ENCODE data around the gene NCMAP. TPM values are rescaled to one million over a fixed set of nuclear protein-coding genes. Genes with fewer than 3 reads are reported as not detected.

The NCMAP gene
- total and polyA plus RNA-seq, 7 donors = 0.04 to 0.14 (median 0.06) TPM; not detected in 4

DNA sequence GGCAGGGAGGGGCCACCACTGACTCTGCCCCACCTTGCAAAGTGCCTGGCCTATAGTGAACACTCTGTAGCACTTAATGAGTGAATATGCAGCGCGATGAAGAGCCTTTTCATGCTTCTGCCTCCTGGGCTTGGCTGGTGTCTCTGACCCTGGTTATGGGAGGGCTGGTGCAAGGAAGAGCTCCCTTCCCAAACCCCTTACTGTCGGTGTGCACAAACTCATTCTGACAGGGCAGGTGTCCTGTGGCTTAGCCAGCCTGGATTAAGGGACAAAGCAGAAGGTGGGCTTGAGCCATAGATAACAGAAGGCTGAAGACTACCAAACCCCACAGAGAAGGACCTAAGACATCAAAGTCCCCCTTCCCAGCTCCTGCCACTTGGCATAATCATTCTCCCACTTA is 2.0 kb upstream of the NCMAP start:
- intact Hi-C loops (cut with DNase I) = loop anchor here in 1 of 2 donors (5.0 kb wide), 1 partner anchor 83 kb away; no protein-coding TSS in a partner anchor
- DNase-seq (no peak), ATAC-seq (no peak)
- no peak for TF ChIP-seq CTCF (IDR thresholded peaks at IDR 0.05)
- Histone ChIP-seq H3K27ac (no peak overlapping the region), H3K27me3 (ENCODE audit: insufficient read depth in 3 of 3, low read length in 2 of 3) (peaks cover 0 to 43% (median 8%) of the 10 kb centered on the region in 3 donors), H3K4me1 (peaks cover 3% of the 10 kb centered on the region), H3K36me3 (ENCODE audit: insufficient read depth in 1 of 2, low read depth in 1 of 2) (no peaks in the 10 kb centered on the region), H3K4me3 (no peak overlapping the region), H3K9me3 (no peaks in the 10 kb centered on the region)
- WGBS, 3 donors = 83 to 90% (median 84%) methylated on average over 3 of the region's 3 CpGs

DNA sequence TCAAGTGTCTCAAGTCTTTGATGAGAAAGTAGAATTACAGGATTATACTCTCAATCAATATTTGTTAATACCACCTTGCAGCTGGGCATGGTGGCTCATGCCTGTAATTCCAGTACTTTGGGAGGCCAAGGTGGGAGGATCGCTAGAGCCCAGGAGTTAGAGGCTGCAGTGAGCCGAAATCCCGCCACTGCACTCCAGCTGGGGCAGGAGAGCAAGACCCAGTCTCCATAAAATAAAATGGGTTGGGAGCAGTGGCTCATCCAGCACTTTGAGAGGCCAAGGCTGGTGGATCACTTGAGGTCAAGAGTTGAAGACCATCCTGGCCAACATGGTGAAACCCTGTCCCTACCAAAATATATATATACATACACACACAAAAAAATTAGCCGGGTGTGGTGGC is 1.2 kb upstream of the NCMAP start:
- intact Hi-C loops (cut with DNase I) = loop anchor here in 1 of 2 donors (5.0 kb wide), 1 partner anchor 83 kb away; no protein-coding TSS in a partner anchor
- no peak for TF ChIP-seq CTCF (IDR thresholded peaks at IDR 0.05)
- WGBS, 3 donors = 95 to 96% (median 95%) methylated on average over 4 of the region's 4 CpGs
- peaks cover 0 to 42% (median 8%) of the 10 kb centered on the region in 3 donors for H3K27me3 ChIP-seq (ENCODE audit: insufficient read depth in 3 of 3, low read length in 2 of 3)
- H3K4me3 ChIP-seq = no peak overlapping the region
- ATAC-seq = no peak
- H3K4me1 ChIP-seq = no peaks in the 10 kb centered on the region
- H3K36me3 ChIP-seq (ENCODE audit: insufficient read depth in 1 of 2, low read depth in 1 of 2) = no peaks in the 10 kb centered on the region
- no peaks in the 10 kb centered on the region for H3K9me3 ChIP-seq
- no peak for DNase-seq
- no peak overlapping the region for H3K27ac ChIP-seq

DNA sequence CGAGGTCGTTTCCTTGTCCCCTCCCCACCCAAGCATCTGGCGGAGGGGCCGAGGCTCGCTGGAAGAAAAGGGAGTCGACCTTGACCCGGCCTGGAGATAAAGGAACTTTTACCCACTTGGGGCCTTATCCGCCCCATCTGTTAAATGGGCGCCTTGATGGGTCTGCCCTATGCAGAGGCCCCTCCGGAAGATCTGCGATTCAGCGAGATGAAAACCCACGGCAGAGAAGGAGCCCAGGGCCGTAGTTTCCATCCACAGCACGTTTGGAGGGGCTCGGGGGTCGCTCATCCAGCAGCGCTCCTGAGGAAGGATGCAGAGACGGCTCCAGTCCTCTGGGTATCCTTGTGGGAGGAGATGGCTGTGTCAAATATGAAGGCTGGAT is 518 bp downstream of the NCMAP start:
- intact Hi-C loops (cut with DNase I) = no loop called here
- DNase-seq (no peak), ATAC-seq (no peak)
- Histone ChIP-seq H3K27ac (no peak overlapping the region), H3K36me3 (ENCODE audit: insufficient read depth in 1 of 2, low read depth in 1 of 2) (no peaks in the 10 kb centered on the region), H3K4me1 (no peaks in the 10 kb centered on the region), H3K9me3 (no peaks in the 10 kb centered on the region), H3K27me3 (ENCODE audit: insufficient read depth in 3 of 3, low read length in 2 of 3) (peaks cover 0 to 42% (median 8%) of the 10 kb centered on the region in 3 donors), H3K4me3 (no peak overlapping the region)
- WGBS, 3 donors = 43 to 57% (median 45%) methylated on average over 18 to 19 of the region's 19 CpGs
- no peak for TF ChIP-seq CTCF (IDR thresholded peaks at IDR 0.05)

DNA sequence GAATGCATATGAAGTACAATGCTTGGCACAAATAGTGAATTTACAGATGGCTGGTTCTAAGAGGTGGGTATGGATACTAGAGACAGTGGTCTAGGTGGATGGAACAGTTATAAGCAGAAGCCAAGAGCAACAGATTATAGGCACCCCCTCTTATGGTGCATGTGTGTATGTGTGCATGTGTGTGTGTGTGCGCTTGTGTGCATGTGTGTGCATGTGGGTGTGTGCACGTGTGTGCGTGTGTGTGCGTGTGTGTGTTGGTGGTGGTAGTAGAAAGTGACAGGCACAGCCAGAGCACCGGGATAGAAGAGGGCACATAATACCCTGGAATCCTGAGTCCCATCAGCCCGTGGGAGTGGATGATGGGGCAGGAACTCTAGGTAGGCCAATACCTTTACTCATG is 1.3 kb downstream of the NCMAP start:
- ATAC-seq = no peak
- DNase-seq = no peak
- no peaks in the 10 kb centered on the region for H3K4me1 ChIP-seq
- peaks cover 0 to 42% (median 8%) of the 10 kb centered on the region in 3 donors for H3K27me3 ChIP-seq (ENCODE audit: insufficient read depth in 3 of 3, low read length in 2 of 3)
- no peak for TF ChIP-seq CTCF (IDR thresholded peaks at IDR 0.05)
- no peaks in the 10 kb centered on the region for H3K9me3 ChIP-seq
- H3K27ac ChIP-seq = no peak overlapping the region
- H3K4me3 ChIP-seq = no peak overlapping the region
- no peaks in the 10 kb centered on the region for H3K36me3 ChIP-seq (ENCODE audit: insufficient read depth in 1 of 2, low read depth in 1 of 2)
- intact Hi-C loops (cut with DNase I) = no loop called here
- 88 to 94% (median 93%) methylated on average over 6 of the region's 6 CpGs for WGBS, 3 donors

- DNase-seq (no peak), ATAC-seq (no peak)
- H3K4me1 ChIP-seq = no peaks in the 10 kb centered on the region
- H3K27ac ChIP-seq = no peak overlapping the region
- peaks cover 0 to 42% (median 8%) of the 10 kb centered on the region in 3 donors for H3K27me3 ChIP-seq (ENCODE audit: insufficient read depth in 3 of 3, low read length in 2 of 3)
- WGBS, 3 donors = 72 to 77% (median 75%) methylated on average over 9 of the region's 9 CpGs
- intact Hi-C loops (cut with DNase I) = no loop called here
- no peak overlapping the region for H3K4me3 ChIP-seq
- no peak for TF ChIP-seq CTCF (IDR thresholded peaks at IDR 0.05)
- no peaks in the 10 kb centered on the region for H3K9me3 ChIP-seq
- no peaks in the 10 kb centered on the region for H3K36me3 ChIP-seq (ENCODE audit: insufficient read depth in 1 of 2, low read depth in 1 of 2)
Measured at GRCh38 chr1:24557711-24558131, 1.8 kb downstream of the NCMAP start.

Measured in psoas muscle (tissue), 8 donors.